Measurements from ENCODE around the gene NHLH1. TPM values are rescaled to one million over a fixed set of nuclear protein-coding genes. Genes with fewer than 3 reads are reported as not detected.

Gene NHLH1
- total RNA-seq, 1 experiment from 2014 or later: not detected

DNA sequence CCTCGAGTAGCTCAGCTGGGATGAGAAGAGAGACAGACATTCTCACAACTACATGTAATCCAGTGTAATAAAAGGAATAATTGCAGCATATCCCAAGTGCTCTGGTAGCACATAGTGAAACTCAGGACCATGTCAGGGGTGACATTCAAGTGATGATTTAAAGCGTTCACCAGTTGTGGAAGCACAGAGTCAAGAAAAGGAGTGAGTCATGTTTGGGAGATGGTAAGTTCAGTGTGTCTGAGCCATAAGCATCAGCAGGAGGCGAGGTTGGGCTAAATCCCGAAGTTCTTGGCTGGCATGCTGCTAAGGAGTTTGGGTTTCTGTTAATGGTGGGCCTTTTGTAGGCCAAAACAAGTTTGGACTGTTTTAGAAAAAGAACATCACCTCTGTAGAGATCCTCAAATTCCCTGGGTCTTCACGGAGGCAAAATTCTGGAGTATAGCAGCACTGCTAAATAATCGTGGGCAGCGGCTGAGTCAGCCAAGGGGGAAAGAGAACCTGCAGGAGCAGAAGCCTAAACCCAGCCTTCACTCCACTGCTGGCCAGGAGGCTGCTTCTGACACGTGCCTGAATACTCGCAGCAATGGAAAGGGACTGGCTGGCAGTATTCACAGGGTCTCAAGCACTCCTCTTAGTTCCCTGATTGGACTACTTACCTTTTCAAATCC is 7.2 kb upstream of the NHLH1 start:
- DNase-seq (ENCODE audit: low spot score): peak; percentile 35

DNA sequence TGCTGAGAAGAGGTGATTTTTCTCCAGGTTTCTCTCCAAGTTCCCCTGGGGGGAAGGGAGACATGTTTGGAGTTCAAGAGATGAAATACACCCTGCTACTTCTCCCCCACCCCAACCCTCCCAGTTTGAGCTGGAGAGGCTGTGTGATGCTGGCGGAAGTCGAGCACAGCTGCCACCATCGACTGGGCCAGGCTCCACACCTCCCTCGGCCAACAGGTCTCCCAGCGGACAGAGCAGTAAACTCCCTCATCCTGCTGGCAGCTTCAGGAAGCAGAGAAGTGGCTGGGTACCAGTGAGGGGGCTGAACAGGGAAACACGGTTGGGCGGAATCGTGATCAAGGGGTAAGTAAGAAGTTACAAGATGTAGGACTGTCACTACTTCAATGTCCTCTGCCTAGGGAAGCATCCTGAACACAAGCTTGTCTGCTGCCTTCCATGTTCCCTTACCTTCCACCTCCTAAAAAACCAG is 6.6 kb upstream of the NHLH1 start:
- no peak for DNase-seq (ENCODE audit: low spot score)

DNA sequence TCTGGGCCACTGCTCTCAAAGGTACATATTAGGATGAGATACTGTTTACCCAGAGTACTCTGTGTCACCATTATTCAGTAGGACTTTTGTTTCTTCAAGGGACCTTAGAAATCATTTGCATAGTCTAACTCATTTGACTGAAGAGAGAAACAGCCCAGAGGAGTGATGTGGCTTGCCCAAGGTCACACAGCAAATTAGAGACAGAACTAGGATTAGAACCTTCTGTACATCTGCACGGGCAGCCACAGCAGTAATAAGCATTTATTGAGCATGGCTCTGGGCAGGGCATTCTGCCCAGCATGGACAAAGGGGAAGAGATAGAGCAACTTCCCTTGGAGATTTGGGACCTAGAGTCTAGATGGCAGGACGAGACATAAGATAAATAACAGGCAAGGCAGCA is 5.7 kb upstream of the NHLH1 start:
- no peak for DNase-seq (ENCODE audit: low spot score)

DNA sequence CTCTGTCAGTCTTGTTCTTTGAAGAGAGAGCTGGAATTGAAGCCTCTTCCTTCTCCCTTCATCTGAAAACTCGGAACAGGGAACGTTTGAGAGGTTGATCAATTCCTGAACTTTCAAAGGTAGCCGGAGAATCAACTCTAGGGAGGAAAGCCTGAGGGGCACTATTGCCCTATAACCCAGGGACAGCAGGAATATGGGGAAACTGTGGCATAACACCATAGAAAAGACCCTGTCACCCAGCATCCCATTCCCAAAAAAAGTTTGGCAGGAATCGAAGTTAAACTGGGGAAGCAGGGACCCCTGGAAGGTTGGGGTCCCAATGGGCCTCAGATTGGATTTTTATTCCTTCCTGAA is 5.1 kb upstream of the NHLH1 start:
- DNase-seq (ENCODE audit: low spot score): no peak

GRCh38 chr1:160362168-160362957 is 4.5 kb upstream of the NHLH1 start:
- no peak for DNase-seq (ENCODE audit: low spot score)

DNA sequence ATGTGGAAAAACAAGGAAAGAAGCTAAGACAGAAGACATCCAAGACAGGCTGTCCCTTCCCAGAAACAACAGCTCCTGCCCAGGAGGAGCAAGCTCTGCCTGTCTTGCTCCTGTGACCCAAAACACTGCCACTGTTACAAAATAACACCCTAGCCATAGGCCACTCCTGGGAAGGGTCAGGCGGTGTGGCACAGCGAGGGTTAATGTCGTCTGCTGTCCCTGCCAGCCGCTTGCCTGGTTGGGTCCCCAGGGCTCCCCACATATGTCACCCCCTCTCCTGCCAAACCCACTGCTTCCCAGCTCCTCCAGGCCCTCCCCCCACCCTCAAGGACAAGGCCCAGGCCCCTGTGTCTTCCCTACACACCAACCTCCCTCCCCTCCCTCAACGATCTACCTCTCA is 3.9 kb upstream of the NHLH1 start:
- no peak for DNase-seq (ENCODE audit: low spot score)

- no peak for DNase-seq (ENCODE audit: low spot score)
These were observed 2.7 kb upstream of the NHLH1 start for GRCh38 chr1:160363951-160364735.

GRCh38 chr1:160365325-160365724 is 1.5 kb upstream of the NHLH1 start:
- no peak for DNase-seq (ENCODE audit: low spot score)

DNA sequence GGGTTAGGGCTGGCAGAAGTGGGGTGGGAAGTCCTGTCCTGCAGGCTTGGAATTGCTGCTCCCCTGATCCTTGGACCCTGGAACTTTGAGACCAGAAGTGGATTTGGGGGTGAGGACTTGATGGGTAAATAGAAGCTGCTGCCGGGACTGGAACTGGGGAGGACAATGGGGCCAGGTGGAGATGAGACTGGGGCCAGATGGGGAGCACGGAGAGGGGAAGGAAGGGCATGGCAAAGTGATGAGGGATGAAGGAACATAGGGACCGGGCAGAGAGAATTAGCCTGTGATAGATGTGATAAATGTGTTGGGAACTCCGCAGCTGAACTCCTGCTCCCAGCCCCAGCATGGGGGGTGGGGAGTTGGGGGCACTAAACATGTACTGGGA is 637 bp downstream of the NHLH1 start:
- no peak for DNase-seq (ENCODE audit: low spot score)

DNA sequence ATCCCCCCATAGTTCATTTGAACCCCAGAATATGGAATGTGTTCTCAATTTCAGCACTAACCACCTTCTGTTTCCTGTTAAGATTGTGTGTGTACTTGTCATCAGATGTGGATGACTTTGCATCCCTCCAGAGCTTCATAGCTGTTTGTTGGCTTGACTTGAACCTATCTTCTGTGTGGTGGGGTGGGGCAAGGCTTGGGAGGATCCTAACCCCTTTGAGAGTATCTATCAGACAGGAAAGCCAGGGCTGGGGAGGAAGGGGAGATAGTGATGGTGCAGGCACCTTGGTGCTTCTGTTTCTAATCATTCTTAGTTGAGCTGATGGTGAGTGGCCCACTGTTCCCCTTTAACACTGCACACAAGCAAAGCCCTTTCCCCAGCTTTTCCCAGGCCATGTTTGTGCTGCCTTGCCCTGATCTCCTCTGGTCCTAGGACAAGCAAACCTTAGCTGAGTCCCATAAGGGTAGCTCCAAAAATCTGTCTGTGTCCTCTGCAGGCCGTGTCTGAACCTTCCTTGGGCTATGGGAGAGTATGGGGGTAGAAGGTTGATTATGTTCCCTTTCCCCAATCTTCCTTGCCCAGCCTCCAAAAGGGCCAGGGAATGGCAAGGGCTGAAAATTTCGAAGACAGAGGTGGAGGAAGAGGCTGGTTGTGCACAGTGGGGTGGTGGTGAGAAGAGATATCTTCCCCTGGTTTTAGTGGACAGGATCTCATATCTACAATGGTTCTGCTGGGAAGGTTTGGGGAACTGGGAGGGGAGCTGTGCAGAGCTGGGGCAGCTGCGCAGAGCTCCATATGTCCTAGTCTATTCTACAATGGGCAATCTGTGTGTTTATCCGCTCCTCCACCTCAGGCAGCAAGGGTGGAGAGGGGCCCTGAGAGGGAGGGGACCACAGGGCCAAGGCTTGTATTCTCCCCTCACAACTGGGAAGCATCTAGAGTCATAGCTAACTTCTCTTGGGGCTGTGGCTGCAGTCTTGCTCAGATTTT is 1.4 kb downstream of the NHLH1 start:
- DNase-seq (ENCODE audit: low spot score): no peak

- no peak for DNase-seq (ENCODE audit: low spot score)
These were observed 2.2 kb downstream of the NHLH1 start for GRCh38 chr1:160369087-160369486.

- no peak for DNase-seq (ENCODE audit: low spot score)
These were observed 3.9 kb downstream of the NHLH1 start for GRCh38 chr1:160370561-160371345.

- DNase-seq (ENCODE audit: low spot score): no peak
These were observed 4.4 kb downstream of the NHLH1 start for GRCh38 chr1:160371346-160371631.

GRCh38 chr1:160371756-160372155 is 4.9 kb downstream of the NHLH1 start:
- no peak for DNase-seq (ENCODE audit: low spot score)

DNA sequence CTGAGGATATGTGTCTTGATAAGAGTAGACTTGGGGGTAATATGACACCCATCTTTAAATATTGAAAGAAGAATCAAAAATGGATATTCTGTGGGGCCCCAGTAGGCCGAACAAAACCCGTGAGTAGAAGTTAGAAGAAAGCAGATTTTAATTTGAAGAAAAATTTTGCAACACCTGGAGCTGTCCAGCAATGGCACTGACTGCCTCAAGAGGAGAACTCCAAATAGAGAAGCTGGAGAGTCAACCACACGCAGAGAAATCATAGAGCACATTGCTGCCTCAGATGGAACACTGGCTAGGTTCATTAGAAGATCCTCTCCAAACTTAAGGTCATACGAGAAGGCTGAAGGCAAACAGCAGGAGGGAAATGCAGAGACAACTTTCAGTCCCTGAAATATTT is 6.8 kb downstream of the NHLH1 start:
- DNase-seq (ENCODE audit: low spot score): no peak

DNA sequence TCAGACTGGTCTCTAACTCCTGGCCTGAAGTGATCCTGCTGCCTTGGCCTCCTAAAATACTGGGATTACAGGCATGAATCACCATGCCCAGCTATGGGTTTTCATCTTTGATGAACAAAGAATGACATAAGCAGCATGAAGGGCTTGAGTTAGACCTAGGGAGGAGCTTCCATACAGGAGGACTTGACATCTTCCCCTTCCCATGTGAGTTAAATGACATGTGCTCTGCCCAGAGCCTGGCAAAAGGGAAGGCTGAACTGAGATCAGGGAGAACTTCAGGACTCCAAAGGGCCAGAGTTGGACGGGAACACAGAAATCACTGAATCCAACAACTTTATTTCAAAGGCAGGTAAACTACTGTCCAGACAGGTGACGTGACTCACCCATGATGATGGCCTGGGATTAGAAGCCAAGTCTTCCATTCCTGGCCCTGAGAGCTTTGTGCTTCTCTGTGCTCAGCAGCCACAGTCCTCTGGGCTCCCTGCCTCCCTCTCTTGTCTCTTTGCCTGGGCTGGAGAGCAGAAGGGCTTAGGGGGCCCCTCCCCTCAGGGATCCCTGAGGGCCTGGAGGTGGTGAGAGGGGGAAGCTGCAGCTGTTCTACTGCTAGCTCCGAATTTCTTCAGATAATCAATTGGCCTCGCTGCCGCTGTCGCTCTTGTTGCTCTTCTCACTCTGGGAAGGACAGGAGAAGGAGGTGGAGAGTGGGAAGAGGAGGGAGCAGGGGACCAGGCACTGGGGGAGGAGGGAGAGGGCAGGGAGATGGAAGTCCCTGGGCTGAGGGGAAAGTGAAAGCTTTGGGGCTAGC is 7.6 kb downstream of the NHLH1 start:
- DNase-seq (ENCODE audit: low spot score): no peak

GRCh38 chr1:160375788-160376524 is 9.1 kb downstream of the NHLH1 start:
- peak; percentile 82 for DNase-seq (ENCODE audit: low spot score)

DNA sequence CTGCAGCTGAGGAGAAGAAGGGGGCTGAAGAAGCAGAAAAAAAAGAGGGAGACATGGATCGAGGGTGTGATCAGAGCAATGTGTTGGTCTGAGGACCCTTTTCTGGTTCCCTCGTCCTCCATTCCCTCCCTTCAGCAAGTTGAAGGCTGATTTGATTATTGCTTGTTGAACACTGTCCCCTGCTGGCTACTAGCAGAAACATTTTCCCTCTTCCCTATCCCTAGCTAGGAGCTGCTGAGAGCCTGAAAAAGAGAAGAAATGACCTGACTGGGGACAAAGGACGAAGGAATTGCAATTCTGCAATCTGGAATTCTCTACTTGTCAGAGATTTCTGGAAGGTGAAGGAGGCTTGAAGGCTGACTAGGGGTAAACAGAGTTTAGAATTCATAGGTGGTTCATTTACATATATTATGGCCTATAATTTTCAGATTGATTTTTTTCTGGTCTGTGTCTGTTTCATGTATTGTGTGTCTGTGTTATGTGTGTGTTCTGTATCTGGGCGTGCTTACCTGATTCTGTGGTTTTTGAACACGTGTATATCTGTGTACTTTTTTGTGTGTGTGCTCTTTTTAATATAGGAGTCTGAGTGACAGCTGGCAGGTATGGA is 9.8 kb downstream of the NHLH1 start:
- DNase-seq (ENCODE audit: low spot score): peak; percentile 82

Measured in A172 (cell line).